Measurements from ENCODE around the gene SETDB2. TPM values are rescaled to one million over a fixed set of nuclear protein-coding genes. Genes with fewer than 3 reads are reported as not detected.

Gene SETDB2
- total RNA-seq, 1 donor from 2014 or later = 18.1 TPM

DNA sequence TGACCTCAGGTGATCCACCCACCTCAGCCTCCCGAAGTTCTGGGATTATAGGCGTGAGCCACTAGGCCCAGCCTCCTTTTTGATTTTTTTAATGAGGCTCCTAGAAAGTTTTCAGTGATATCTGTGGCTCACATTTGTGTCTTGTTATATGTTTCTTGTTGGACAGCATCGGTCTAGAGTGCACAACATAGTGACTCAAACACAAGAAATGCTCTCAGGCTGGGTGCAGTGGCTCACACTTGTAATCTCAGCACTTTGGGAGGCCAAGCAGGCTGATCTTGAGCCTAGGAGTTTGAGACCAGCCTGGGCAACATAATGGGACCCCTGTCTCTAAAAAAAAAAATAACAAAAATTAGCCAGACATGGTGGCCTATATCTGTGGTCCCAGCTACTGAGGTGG lies 59.9 kb downstream of the SETDB2 start:
- Histone ChIP-seq H3K36me3 (peaks cover 3% of the 10 kb centered on the region), H3K27me3 (no peaks in the 10 kb centered on the region), H3K9me3 (no peaks in the 10 kb centered on the region), H3K4me1 (peaks cover 9% of the 10 kb centered on the region), H3K27ac (no peak overlapping the region), H3K4me3 (no peak overlapping the region)
- intact Hi-C loops (cut with DNase I) = no loop called here
- TF ChIP-seq, protein P1, sequence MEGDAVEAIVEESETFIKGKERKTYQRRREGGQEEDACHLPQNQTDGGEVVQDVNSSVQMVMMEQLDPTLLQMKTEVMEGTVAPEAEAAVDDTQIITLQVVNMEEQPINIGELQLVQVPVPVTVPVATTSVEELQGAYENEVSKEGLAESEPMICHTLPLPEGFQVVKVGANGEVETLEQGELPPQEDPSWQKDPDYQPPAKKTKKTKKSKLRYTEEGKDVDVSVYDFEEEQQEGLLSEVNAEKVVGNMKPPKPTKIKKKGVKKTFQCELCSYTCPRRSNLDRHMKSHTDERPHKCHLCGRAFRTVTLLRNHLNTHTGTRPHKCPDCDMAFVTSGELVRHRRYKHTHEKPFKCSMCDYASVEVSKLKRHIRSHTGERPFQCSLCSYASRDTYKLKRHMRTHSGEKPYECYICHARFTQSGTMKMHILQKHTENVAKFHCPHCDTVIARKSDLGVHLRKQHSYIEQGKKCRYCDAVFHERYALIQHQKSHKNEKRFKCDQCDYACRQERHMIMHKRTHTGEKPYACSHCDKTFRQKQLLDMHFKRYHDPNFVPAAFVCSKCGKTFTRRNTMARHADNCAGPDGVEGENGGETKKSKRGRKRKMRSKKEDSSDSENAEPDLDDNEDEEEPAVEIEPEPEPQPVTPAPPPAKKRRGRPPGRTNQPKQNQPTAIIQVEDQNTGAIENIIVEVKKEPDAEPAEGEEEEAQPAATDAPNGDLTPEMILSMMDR (IDR thresholded peaks at IDR 0.05) = no peak
- DNase-seq (no peak), ATAC-seq (no peak)

DNA sequence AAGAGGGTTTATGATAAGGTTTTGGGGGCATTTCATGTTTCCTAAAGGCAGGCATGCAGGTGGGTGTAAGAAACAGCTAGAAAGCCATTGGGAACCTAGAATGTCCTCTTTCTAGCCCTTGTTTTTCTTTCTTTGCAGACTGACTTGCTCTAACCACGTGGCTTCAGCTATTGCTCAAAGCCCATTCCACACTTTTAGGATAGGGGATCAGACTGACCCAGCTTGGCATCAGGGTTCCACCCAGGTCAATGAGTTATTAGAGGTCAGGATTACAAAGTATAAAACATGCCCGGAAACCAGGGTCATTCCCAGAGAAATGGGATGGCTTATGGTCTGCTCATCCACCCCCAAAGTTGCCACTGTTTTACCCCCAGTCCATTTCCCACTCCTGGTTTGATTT lies 68.5 kb downstream of the SETDB2 start:
- no peaks in the 10 kb centered on the region for H3K27me3 ChIP-seq
- no peaks in the 10 kb centered on the region for H3K9me3 ChIP-seq
- H3K27ac ChIP-seq = no peak overlapping the region
- intact Hi-C loops (cut with DNase I) = no loop called here
- no peak overlapping the region for H3K4me3 ChIP-seq
- no peaks in the 10 kb centered on the region for H3K4me1 ChIP-seq
- H3K36me3 ChIP-seq = peaks cover 46% of the 10 kb centered on the region
- DNase-seq (no peak), ATAC-seq (no peak)
- TF ChIP-seq, protein P1 (IDR thresholded peaks at IDR 0.05) = no peak

DNA sequence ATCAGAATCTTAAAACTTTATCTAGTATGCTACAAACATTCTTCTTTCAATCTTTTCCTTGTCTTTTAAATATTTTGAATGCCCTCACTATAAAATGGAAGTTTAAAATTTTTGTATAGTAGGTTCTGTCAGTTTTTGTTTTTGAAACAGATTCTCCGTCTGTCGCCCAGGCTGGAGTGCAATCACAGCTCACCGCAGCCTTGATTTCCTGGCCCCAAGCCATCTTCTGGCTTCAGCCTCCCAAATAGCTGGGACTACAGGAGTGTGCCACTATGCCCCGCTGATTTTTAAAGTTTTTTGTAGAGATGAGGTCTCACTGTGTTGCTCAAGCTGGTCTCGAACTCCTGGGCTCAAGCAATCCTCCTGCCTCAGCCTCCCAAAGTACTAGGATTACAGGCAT lies 72.4 kb downstream of the SETDB2 start:
- no peaks in the 10 kb centered on the region for H3K27me3 ChIP-seq
- no peak overlapping the region for H3K4me3 ChIP-seq
- ATAC-seq = no peak
- intact Hi-C loops (cut with DNase I) = no loop called here
- H3K4me1 ChIP-seq = no peaks in the 10 kb centered on the region
- peaks cover 78% of the 10 kb centered on the region for H3K36me3 ChIP-seq
- no peak overlapping the region for H3K27ac ChIP-seq
- no peaks in the 10 kb centered on the region for H3K9me3 ChIP-seq
- no peak for DNase-seq
- TF ChIP-seq, protein P1 (IDR thresholded peaks at IDR 0.05) = no peak

DNA sequence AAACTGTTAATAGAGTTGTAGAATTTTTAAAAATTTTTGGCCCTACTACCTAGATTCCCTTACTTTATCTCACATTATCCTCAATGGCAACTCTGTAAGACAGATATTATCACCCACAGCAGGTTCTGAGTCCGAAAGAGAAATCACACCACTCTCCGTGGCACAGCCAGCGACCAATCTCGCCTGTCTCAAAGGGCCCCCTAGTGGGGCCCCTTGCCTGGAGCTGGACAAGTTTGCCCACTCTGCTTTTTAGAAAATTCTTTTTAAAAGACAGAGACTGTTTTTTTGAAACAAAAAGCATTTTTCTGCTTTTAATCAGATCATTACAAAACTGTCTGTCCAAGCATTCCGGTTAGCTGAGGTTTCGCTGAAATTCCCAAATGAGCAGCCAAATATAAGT lies 73.4 kb downstream of the SETDB2 start:
- DNase-seq = no peak
- Histone ChIP-seq H3K36me3 (peaks cover 88% of the 10 kb centered on the region), H3K4me1 (no peaks in the 10 kb centered on the region), H3K4me3 (no peak overlapping the region), H3K27ac (no peak overlapping the region), H3K9me3 (no peaks in the 10 kb centered on the region), H3K27me3 (no peaks in the 10 kb centered on the region)
- TF ChIP-seq, protein P1 (IDR thresholded peaks at IDR 0.05) = peak; percentile 35
- no peak for ATAC-seq
- intact Hi-C loops (cut with DNase I) = no loop called here

DNA sequence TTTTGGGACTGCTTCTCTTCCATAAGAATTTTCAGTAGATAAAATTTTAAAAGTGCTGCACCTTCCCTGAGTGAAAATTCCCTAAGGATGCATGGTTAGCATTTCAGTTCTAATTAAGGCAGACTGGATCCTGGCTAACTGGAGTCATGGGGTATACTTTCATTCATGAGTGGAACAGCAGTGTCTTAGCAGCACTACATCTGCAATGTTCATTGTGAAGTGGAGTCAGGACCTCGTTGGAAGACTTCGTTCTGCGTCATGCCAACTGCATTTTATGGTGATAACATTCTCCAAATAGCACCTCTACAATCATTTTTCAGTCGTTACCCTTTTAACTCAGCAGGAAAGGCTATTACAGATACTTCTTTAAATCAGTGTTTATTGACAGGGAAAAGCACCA lies 77.2 kb downstream of the SETDB2 start:
- Histone ChIP-seq H3K36me3 (peaks cover 73% of the 10 kb centered on the region), H3K27ac (no peak overlapping the region), H3K4me1 (no peaks in the 10 kb centered on the region), H3K27me3 (no peaks in the 10 kb centered on the region), H3K4me3 (no peak overlapping the region), H3K9me3 (no peaks in the 10 kb centered on the region)
- DNase-seq (no peak), ATAC-seq (no peak)
- TF ChIP-seq, protein P1 (IDR thresholded peaks at IDR 0.05) = no peak
- intact Hi-C loops (cut with DNase I) = no loop called here
